ENCODE results near the gene NSUN7.

The NSUN7 gene

DNA sequence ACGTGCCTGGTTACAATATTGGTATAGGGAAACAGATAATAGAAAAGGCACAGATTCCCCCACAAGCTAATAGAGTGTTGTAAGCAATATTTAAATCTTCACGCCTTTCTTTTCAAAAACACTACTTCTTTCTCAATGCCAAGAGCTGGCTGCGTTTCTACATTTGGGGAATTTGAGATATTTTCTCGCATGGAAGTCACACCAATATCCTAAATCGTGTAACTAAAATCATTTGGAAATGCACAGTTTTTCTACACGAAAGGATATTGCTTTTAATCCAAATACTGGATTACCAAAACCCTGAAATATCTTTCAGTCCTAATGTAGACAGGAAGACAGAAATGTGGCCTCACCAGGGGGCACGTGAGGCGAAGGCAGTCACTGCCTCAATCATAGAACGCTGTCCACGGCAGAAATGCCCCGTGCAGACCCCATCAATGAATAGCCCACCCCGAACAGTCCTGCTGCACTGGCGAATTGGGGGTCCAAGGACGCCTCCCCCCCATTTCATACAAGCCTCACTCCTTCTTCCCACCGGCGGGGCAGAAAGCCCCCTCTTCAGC lies 106.6 kb downstream of the NSUN7 start:
- CTCF ChIA-PET, result interaction anchor here (0.8 to 1.8 kb wide), 3 partner anchors 15 to 69 kb away, joined by 3 to 7 read pairs (median 3); no protein-coding TSS in a partner anchor
- no peaks in the 10 kb centered on the region for H3K9me3 Mint-ChIP-seq
- peaks cover 13% of the 10 kb centered on the region for H3K4me1 Mint-ChIP-seq
- no peak overlapping the region for H3K27ac Mint-ChIP-seq
- no peak for DNase-seq
- peaks cover 73% of the 10 kb centered on the region for H3K27me3 Mint-ChIP-seq
- H3K4me3 Mint-ChIP-seq, result peak overlapping the region; percentile 66
- H3K36me3 Mint-ChIP-seq, result no peaks in the 10 kb centered on the region

DNA sequence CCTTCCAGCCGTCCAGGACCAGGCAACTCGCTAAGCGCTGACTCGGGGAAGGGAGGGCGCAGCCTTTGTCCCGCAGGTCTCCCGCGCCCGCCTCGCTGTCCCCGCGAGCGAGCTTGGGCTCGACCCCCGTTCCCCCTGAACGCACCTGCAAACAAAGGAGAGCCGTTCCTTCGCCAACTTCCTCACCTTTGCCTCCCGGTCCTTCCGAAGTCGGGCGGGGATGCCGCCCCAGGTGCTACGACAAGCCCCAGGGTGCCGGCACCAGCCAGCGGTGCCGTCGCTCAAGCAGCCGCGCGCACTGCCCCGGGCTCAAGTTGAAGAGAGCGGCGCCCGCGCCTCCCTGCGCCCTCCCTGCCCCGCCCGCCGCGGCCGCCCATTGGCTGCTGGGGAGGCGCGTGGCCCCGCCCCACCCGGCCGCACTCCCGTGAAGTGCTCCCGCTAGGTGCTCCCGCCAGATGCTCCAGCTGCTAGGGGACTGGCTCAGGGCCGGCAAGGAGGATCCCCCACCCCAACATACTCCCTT lies 107.1 kb downstream of the NSUN7 start:
- CTCF ChIA-PET, result interaction anchor here (1.8 kb wide), 1 partner anchor 16 kb away, joined by 7 read pairs; no protein-coding TSS in a partner anchor
- peak; percentile 72 for DNase-seq
- Mint-ChIP-seq H3K4me3 (peak overlapping the region; percentile 66), H3K36me3 (no peaks in the 10 kb centered on the region), H3K4me1 (peaks cover 13% of the 10 kb centered on the region), H3K9me3 (no peaks in the 10 kb centered on the region), H3K27me3 (peaks cover 73% of the 10 kb centered on the region), H3K27ac (no peak overlapping the region)

DNA sequence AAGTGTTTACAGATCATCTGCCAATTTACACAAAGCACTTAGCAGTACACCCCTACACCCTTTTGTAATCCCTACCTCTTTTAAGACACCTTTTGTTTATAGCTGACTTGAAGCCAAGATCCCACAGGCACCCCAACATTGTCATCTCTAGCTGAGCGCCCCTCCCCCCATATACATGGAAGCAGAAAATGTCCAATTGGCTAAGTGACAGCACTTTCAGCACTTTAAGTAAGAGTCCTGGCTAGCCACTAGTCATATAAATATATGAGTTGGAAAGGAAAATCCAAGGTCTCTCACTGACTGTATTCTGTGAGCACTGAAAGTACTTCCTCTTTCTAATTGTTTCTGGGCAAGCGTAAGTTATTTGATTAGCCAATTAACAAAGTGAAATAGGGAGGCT lies 108.2 kb downstream of the NSUN7 start:
- no peak for DNase-seq
- Mint-ChIP-seq H3K4me3 (no peak overlapping the region), H3K9me3 (no peaks in the 10 kb centered on the region), H3K36me3 (no peaks in the 10 kb centered on the region), H3K27ac (no peak overlapping the region), H3K27me3 (peaks cover 67% of the 10 kb centered on the region), H3K4me1 (peaks cover 13% of the 10 kb centered on the region)
- CTCF ChIA-PET, result no interaction called here

DNA sequence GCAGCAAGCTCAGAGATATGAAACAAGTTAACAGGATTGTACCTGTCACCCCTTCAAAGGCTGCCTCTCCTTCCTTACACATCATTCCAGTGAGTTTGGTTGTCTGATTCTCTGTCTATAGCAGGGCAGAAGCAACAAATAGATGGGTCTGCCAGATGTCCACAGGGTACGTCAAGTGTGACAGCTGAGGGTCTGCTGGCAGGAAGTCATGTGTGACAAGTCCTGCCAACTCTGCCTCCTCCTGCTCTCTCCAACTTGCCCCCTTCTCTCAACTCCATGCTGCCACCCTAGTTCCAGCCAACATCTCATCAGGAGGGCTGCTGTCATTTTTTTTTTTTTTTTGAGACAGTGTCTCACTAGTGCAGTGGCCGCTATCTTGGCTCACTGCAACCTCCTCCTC lies 109.2 kb downstream of the NSUN7 start:
- CTCF ChIA-PET, result interaction anchor here (1.7 kb wide), 1 partner anchor 18 kb away, joined by 4 read pairs; no protein-coding TSS in a partner anchor
- Mint-ChIP-seq H3K27ac (no peak overlapping the region), H3K4me1 (peaks cover 13% of the 10 kb centered on the region), H3K36me3 (no peaks in the 10 kb centered on the region), H3K4me3 (no peak overlapping the region), H3K27me3 (peaks cover 62% of the 10 kb centered on the region), H3K9me3 (no peaks in the 10 kb centered on the region)
- no peak for DNase-seq

Data from activated naive CD4-positive, alpha-beta T cell treated with anti-CD3 and anti-CD28 coated beads, Interleukin-2, amount 10 ng/mL, durations not matched to agents 7 days and 5 days (primary cell).